ENCODE measurements around the gene SLC1A4.

DNA sequence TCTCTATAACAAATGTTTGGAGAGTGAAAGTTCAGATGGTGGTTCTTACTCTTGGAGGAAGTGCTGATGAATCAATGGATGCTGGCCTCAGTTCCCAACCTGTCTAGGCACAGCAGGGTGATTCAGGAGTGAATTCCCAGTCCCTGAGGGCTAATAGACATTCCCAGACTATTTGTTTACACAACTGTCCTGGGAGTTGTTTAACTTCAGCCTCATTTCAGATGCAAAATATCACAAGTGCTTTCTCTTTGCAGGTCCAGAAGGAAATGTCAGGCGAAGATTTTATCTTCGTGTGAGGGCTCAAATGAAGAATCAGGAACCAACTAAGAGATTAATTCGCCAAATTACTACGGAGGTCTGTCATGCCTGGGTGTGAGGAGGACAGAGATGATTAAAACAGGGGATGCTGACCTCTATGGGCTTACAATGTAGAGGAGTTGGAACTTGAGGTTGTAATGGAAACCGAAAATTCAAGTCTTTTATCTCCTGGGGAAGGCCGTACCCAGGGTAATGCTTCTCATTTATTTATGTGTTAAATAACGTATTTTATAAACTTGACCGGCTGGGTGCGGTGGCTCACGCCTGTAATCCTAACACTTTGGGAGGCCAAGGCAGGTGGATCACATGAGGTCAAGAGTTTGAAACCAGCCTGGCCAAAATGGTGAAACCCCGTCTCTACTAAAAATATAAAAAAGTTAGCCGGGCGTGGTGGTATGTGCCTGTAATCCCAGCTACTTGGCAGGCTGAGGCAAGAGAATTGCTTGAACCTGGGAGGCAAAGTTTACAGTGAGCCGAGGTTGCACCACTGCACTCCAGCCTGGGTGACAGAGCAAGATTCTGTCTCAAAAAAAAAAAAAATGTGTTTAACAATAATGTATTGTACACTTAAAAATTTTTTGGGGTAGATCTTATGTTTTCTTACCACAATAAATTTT lies 38.7 kb upstream of the SLC1A4 start:
- TF ChIP-seq, protein P1, sequence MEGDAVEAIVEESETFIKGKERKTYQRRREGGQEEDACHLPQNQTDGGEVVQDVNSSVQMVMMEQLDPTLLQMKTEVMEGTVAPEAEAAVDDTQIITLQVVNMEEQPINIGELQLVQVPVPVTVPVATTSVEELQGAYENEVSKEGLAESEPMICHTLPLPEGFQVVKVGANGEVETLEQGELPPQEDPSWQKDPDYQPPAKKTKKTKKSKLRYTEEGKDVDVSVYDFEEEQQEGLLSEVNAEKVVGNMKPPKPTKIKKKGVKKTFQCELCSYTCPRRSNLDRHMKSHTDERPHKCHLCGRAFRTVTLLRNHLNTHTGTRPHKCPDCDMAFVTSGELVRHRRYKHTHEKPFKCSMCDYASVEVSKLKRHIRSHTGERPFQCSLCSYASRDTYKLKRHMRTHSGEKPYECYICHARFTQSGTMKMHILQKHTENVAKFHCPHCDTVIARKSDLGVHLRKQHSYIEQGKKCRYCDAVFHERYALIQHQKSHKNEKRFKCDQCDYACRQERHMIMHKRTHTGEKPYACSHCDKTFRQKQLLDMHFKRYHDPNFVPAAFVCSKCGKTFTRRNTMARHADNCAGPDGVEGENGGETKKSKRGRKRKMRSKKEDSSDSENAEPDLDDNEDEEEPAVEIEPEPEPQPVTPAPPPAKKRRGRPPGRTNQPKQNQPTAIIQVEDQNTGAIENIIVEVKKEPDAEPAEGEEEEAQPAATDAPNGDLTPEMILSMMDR (IDR thresholded peaks at IDR 0.05; ENCODE audit: insufficient read depth, low read length, poor library complexity, severe bottlenecking): no peak
- no peak for TF ChIP-seq EZH2phosphoT487 (conservative IDR thresholded peaks at IDR 0.05; ENCODE audit: low read length)
